HepG2 (cell line): ENCODE results near the gene SLC2A2. TPM values are rescaled to one million over a fixed set of nuclear protein-coding genes. Genes with fewer than 3 reads are reported as not detected.
A peak's percentile ranks its signal among the peaks of the same experiment; 100 is the strongest.

Source experiments
- FOSL2 ChIP-seq: sonication (generic); formaldehyde crosslinking; IDR thresholded peaks from 2 replicates; pipeline ENCODE4 v1.4.0; 2020; ENCODE audit warnings: missing genetic modification reagents
- GFI1 ChIP-seq: sonication (generic); formaldehyde crosslinking; IDR thresholded peaks from 2 replicates; pipeline ENCODE4 v1.5.0; 2020; ENCODE audit warnings: missing genetic modification reagents, mild to moderate bottlenecking, borderline replicate concordance
- MAFG ChIP-seq: sonication (generic); formaldehyde crosslinking; IDR thresholded peaks from 2 replicates; pipeline ENCODE4 v1.5.1; 2020; ENCODE audit warnings: mild to moderate bottlenecking, missing genetic modification reagents
- MED13 ChIP-seq: sonication (generic); formaldehyde crosslinking; IDR thresholded peaks from 2 replicates; pipeline ENCODE4 v1.5.0; 2020; ENCODE audit warnings: missing genetic modification reagents
- NBN ChIP-seq: fragments of 450-650 bp; conservative IDR thresholded peaks from 2 replicates; pipeline ENCODE4 v1.6.1; 2017
- NFATC3 ChIP-seq: sonication (generic); formaldehyde crosslinking; IDR thresholded peaks from 2 replicates; pipeline ENCODE4 v1.5.1; 2020; ENCODE audit warnings: mild to moderate bottlenecking, missing genetic modification reagents
- POLR2G ChIP-seq: fragments of 200-400 bp; formaldehyde crosslinking; IDR thresholded peaks from 2 replicates; pipeline ENCODE4 v1.6.1; 2018; ENCODE audit warnings: mild to moderate bottlenecking, low read depth, low read length, moderate library complexity
- RNF219 ChIP-seq: sonication (generic); formaldehyde crosslinking; IDR thresholded peaks from 2 replicates; pipeline ENCODE4 v1.5.0; 2020; ENCODE audit warnings: mild to moderate bottlenecking, missing genetic modification reagents
- TBX3 ChIP-seq: fragments of 450-650 bp; IDR thresholded peaks from 2 replicates; pipeline ENCODE4 v1.6.1; 2017; ENCODE audit warnings: antibody characterized with exemption, mild to moderate bottlenecking, inconsistent platforms, borderline replicate concordance
- ZNF124 ChIP-seq: sonication (generic); formaldehyde crosslinking; IDR thresholded peaks from 2 replicates; pipeline ENCODE4 v1.4.0; 2020; ENCODE audit warnings: missing genetic modification reagents
- ZNF160 ChIP-seq: sonication (generic); formaldehyde crosslinking; IDR thresholded peaks from 2 replicates; pipeline ENCODE4 v1.8.0; 2022; ENCODE audit warnings: mild to moderate bottlenecking, inconsistent platforms, missing genetic modification reagents
- ZNF326 ChIP-seq: sonication (generic); formaldehyde crosslinking; IDR thresholded peaks from 2 replicates; pipeline ENCODE4 v1.4.0; 2020; ENCODE audit warnings: missing genetic modification reagents, borderline replicate concordance
- ZNF354B ChIP-seq: sonication (generic); formaldehyde crosslinking; IDR thresholded peaks from 2 replicates; pipeline ENCODE4 v1.8.0; 2022; ENCODE audit warnings: mild to moderate bottlenecking, missing genetic modification reagents
- ZNF607 ChIP-seq: sonication (generic); formaldehyde crosslinking; IDR thresholded peaks from 2 replicates; pipeline ENCODE4 v1.5.1; 2020; ENCODE audit warnings: missing genetic modification reagents, mild to moderate bottlenecking, borderline replicate concordance
- ZNF678 ChIP-seq: sonication (generic); formaldehyde crosslinking; IDR thresholded peaks from 2 replicates; pipeline ENCODE4 v1.4.0; 2020; ENCODE audit warnings: mild to moderate bottlenecking, missing genetic modification reagents
- polyA plus RNA-seq, 8 experiments: library from polyadenylated mRNA; depleted of rRNA in 3 of 8; stranded (reverse) in 7 of 8; unstranded in 1 of 8; fragments of >200 nt; fragmentation: Illumina TruSeq in 4 of 8; extraction: Trizol in 4 of 8; gene quantifications; 2 replicates each; pipeline versions ENCODE4 v1.2.1 to v1.2.3, GENCODE V29; 2011 to 2016; ENCODE audit warnings: low read depth in 4 of 8, missing spikeins in 1 of 8, mixed read lengths in 1 of 8; ENCODE audit not compliant: insufficient read depth in 1 of 8
- total RNA-seq, 5 experiments: library from RNA; depleted of rRNA; stranded (reverse); fragments of >200 nt; fragmentation: Illumina TruSeq; extraction: Trizol; gene quantifications; 2 replicates each; pipeline ENCODE4 v1.2.3, GENCODE V29; 2016; ENCODE audit warnings: low read depth in 1 of 5
- TF ChIP-seq, protein P1 (sequence below): sonication (generic); formaldehyde crosslinking; IDR thresholded peaks from 2 replicates; pipeline ENCODE4 v1.4.0; 2020; ENCODE audit warnings: low read depth, missing genetic modification reagents
- TF ChIP-seq, protein P2 (sequence below): sonication (generic); formaldehyde crosslinking; IDR thresholded peaks from 2 replicates; pipeline ENCODE4 v1.8.0; 2022; ENCODE audit warnings: missing genetic modification reagents, mild to moderate bottlenecking, moderate library complexity, borderline replicate concordance
- TF ChIP-seq, protein P3 (sequence below): sonication (generic); formaldehyde crosslinking; IDR thresholded peaks from 2 replicates; pipeline ENCODE4 v1.8.0; 2022; ENCODE audit warnings: missing genetic modification reagents, mild to moderate bottlenecking, inconsistent platforms, borderline replicate concordance
- TF ChIP-seq, protein P4 (sequence below): sonication (generic); formaldehyde crosslinking; IDR thresholded peaks from 2 replicates; pipeline ENCODE4 v1.4.0; 2020; ENCODE audit warnings: mild to moderate bottlenecking, low read depth, missing genetic modification reagents

SLC2A2 gene
- total and polyA plus RNA-seq, 2 of the 13 experiments (the other 11 are each of a cell fraction or from before 2014, with no cell fraction given), result 19.5 to 23.2 TPM

DNA sequence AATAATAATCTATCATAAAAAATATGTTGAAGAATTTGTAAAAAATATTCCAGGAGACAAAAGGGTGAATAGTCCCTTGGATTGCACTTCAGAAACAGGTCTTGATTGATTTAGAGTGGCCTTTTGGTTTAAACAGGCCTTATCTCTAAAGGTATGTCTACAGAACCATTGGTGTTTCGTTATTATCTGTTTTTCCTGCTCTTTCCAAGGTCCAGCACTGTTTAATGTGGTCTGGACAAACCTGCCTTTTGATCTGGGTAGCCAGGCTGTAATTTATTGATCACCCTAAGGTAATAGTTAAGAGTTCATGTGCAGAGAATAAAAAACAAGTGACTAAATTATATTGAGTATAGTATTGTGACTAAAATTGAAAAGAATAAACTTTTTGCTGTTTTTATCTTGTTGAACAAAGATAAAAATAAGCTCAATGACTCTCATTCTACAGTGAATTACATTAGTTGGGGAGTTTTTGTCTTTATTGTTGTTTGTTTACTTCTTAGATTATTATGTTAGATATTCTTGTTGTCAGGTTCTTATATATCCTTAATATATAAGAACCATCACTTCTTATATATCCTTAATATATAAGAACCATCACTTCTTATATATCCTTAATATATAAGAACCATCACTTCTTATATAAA lies 25.1 kb downstream of the SLC2A2 start (continued):
- no peak for TF ChIP-seq RNF219 (CRISPR knock-in tag)
- TF ChIP-seq POLR2G, result 0 out of 2 replicates have a peak, but pooled peaks have one; percentile 26
- peak; percentile 90 for TF ChIP-seq TBX3
- no peak for TF ChIP-seq MAFG (CRISPR knock-in tag)
- TF ChIP-seq GFI1, result peak; percentile 72
- TF ChIP-seq ZNF124, result no peak
- no peak for TF ChIP-seq NFATC3 (CRISPR knock-in tag)
- TF ChIP-seq NBN, result no peak
- TF ChIP-seq ZNF607 (CRISPR knock-in tag), result no peak
- TF ChIP-seq ZNF160, result no peak
- TF ChIP-seq MED13 (CRISPR knock-in tag), result peak; percentile 97
- TF ChIP-seq, protein P1, sequence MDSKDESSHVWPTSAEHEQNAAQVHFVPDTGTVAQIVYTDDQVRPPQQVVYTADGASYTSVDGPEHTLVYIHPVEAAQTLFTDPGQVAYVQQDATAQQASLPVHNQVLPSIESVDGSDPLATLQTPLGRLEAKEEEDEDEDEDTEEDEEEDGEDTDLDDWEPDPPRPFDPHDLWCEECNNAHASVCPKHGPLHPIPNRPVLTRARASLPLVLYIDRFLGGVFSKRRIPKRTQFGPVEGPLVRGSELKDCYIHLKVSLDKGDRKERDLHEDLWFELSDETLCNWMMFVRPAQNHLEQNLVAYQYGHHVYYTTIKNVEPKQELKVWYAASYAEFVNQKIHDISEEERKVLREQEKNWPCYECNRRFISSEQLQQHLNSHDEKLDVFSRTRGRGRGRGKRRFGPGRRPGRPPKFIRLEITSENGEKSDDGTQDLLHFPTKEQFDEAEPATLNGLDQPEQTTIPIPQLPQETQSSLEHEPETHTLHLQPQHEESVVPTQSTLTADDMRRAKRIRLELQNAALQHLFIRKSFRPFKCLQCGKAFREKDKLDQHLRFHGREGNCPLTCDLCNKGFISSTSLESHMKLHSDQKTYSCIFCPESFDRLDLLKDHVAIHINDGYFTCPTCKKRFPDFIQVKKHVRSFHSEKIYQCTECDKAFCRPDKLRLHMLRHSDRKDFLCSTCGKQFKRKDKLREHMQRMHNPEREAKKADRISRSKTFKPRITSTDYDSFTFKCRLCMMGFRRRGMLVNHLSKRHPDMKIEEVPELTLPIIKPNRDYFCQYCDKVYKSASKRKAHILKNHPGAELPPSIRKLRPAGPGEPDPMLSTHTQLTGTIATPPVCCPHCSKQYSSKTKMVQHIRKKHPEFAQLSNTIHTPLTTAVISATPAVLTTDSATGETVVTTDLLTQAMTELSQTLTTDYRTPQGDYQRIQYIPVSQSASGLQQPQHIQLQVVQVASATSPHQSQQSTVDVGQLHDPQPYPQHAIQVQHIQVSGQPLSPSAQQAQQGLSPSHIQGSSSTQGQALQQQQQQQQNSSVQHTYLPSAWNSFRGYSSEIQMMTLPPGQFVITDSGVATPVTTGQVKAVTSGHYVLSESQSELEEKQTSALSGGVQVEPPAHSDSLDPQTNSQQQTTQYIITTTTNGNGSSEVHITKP (CRISPR knock-in tag), result no peak
- TF ChIP-seq, protein P2, sequence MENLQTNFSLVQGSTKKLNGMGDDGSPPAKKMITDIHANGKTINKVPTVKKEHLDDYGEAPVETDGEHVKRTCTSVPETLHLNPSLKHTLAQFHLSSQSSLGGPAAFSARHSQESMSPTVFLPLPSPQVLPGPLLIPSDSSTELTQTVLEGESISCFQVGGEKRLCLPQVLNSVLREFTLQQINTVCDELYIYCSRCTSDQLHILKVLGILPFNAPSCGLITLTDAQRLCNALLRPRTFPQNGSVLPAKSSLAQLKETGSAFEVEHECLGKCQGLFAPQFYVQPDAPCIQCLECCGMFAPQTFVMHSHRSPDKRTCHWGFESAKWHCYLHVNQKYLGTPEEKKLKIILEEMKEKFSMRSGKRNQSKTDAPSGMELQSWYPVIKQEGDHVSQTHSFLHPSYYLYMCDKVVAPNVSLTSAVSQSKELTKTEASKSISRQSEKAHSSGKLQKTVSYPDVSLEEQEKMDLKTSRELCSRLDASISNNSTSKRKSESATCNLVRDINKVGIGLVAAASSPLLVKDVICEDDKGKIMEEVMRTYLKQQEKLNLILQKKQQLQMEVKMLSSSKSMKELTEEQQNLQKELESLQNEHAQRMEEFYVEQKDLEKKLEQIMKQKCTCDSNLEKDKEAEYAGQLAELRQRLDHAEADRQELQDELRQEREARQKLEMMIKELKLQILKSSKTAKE, result peak; percentile 77
- TF ChIP-seq FOSL2 (CRISPR knock-in tag), result peak; percentile 89
- TF ChIP-seq ZNF326 (CRISPR knock-in tag), result no peak
- TF ChIP-seq, protein P3, sequence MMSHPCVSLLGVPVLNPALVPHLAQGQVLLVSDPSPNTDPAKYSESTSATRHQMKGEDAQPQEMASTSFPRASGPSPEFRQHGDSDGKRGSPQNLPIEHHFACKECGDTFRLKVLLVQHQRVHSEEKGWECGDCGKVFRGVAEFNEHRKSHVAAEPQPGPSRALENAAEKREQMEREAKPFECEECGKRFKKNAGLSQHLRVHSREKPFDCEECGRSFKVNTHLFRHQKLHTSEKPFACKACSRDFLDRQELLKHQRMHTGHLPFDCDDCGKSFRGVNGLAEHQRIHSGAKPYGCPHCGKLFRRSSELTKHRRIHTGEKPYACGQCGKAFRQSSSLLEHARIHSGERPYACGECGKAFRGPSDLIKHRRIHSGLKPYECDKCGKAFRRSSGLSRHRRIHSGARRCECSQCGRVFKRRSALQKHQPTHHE (CRISPR knock-in tag), result no peak
- TF ChIP-seq ZNF678 (CRISPR knock-in tag), result no peak
- TF ChIP-seq, protein P4, sequence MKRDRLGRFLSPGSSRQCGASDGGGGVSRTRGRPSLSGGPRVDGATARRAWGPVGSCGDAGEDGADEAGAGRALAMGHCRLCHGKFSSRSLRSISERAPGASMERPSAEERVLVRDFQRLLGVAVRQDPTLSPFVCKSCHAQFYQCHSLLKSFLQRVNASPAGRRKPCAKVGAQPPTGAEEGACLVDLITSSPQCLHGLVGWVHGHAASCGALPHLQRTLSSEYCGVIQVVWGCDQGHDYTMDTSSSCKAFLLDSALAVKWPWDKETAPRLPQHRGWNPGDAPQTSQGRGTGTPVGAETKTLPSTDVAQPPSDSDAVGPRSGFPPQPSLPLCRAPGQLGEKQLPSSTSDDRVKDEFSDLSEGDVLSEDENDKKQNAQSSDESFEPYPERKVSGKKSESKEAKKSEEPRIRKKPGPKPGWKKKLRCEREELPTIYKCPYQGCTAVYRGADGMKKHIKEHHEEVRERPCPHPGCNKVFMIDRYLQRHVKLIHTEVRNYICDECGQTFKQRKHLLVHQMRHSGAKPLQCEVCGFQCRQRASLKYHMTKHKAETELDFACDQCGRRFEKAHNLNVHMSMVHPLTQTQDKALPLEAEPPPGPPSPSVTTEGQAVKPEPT (CRISPR knock-in tag), result no peak
- no peak for TF ChIP-seq ZNF354B (CRISPR knock-in tag)
